ENCODE results near the gene SMYD1.

Gene SMYD1

GRCh38 chr2:88144271-88144670 lies 76.6 kb downstream of the SMYD1 start:
- no peak overlapping the region for H3K27ac ChIP-seq (replicated peaks; ENCODE audit: low read length)
- H2AK5ac ChIP-seq (ENCODE audit: low read depth, low read length) = no peak overlapping the region
- DNase-seq (ENCODE audit: low spot score) = no peak
- H4K91ac ChIP-seq (ENCODE audit: low read depth, low read length, poor library complexity) = no peak overlapping the region
- no peak overlapping the region for H2AFZ ChIP-seq (ENCODE audit: low read length)
- H3K18ac ChIP-seq (ENCODE audit: low read length) = no peak overlapping the region
- H3K79me1 ChIP-seq (ENCODE audit: low read depth, low read length) = no peaks in the 10 kb centered on the region
- H3K4me3 ChIP-seq (ENCODE audit: low read length in 2 of 2) = no peak overlapping the region
- no peak overlapping the region for H4K8ac ChIP-seq (ENCODE audit: low read depth, low read length)
- no CpG with 5 or more reads among the region's 1 CpG for WGBS, 2 donors (ENCODE audit: extremely low coverage in 2 of 2, insufficient read length in 2 of 2, insufficient replicate concordance in 1 of 2)
- no peak overlapping the region for H2BK12ac ChIP-seq (ENCODE audit: low read length)
- H3K4me2 ChIP-seq (ENCODE audit: insufficient read depth, low read length, poor library complexity, severe bottlenecking) = no peak overlapping the region
- no peaks in the 10 kb centered on the region for H3K27me3 ChIP-seq (ENCODE audit: control insufficient read depth in 3 of 3, insufficient read depth in 3 of 3, low read depth in 1 of 3, low read length in 3 of 3)
- H2BK15ac ChIP-seq (ENCODE audit: low read length) = no peak overlapping the region
- H3K4ac ChIP-seq (ENCODE audit: low read length) = no peak overlapping the region
- no peak overlapping the region for H3K14ac ChIP-seq (ENCODE audit: low read length)
- H3K4me1 ChIP-seq (ENCODE audit: control insufficient read depth in 2 of 2, insufficient read depth in 1 of 2, low read depth in 1 of 2, low read length in 2 of 2) = no peaks in the 10 kb centered on the region
- peaks cover 0 to 3% of the 10 kb centered on the region in 2 donors for H3K9me3 ChIP-seq (replicated peaks in 1 of 2; ENCODE audit: control insufficient read depth in 2 of 2, insufficient read depth in 1 of 2, low read depth in 1 of 2, low read length in 2 of 2)
- H2BK5ac ChIP-seq (ENCODE audit: low read length) = no peak overlapping the region
- H2BK120ac ChIP-seq (ENCODE audit: low read depth, low read length) = no peak overlapping the region
- H3K36me3 ChIP-seq (replicated peaks in 1 of 2; ENCODE audit: control insufficient read depth in 2 of 2, insufficient read depth in 2 of 2, low read length in 2 of 2) = no peaks in the 10 kb centered on the region
- H3K9ac ChIP-seq (ENCODE audit: low read depth, low read length, poor library complexity) = no peak overlapping the region
- H3K23ac ChIP-seq (ENCODE audit: low read depth, low read length, poor library complexity) = no peak overlapping the region

- no peak for DNase-seq (ENCODE audit: low spot score)
- Histone ChIP-seq H3K27me3 (ENCODE audit: control insufficient read depth in 3 of 3, insufficient read depth in 3 of 3, low read depth in 1 of 3, low read length in 3 of 3) (no peaks in the 10 kb centered on the region), H3K9ac (ENCODE audit: low read depth, low read length, poor library complexity) (no peak overlapping the region), H3K4me1 (ENCODE audit: control insufficient read depth in 2 of 2, insufficient read depth in 1 of 2, low read depth in 1 of 2, low read length in 2 of 2) (no peaks in the 10 kb centered on the region), H3K4me3 (ENCODE audit: low read length in 2 of 2) (no peak overlapping the region), H3K4ac (ENCODE audit: low read length) (no peak overlapping the region), H2BK15ac (ENCODE audit: low read length) (no peak overlapping the region), H2BK5ac (ENCODE audit: low read length) (no peak overlapping the region), H2BK120ac (ENCODE audit: low read depth, low read length) (no peak overlapping the region), H3K4me2 (ENCODE audit: insufficient read depth, low read length, poor library complexity, severe bottlenecking) (no peak overlapping the region), H2BK12ac (ENCODE audit: low read length) (no peak overlapping the region), H3K9me3 (replicated peaks in 1 of 2; ENCODE audit: control insufficient read depth in 2 of 2, insufficient read depth in 1 of 2, low read depth in 1 of 2, low read length in 2 of 2) (peaks cover 0 to 3% of the 10 kb centered on the region in 2 donors), H3K18ac (ENCODE audit: low read length) (no peak overlapping the region), H3K27ac (replicated peaks; ENCODE audit: low read length) (no peak overlapping the region), H3K14ac (ENCODE audit: low read length) (no peak overlapping the region), H3K23ac (ENCODE audit: low read depth, low read length, poor library complexity) (no peak overlapping the region), H3K36me3 (replicated peaks in 1 of 2; ENCODE audit: control insufficient read depth in 2 of 2, insufficient read depth in 2 of 2, low read length in 2 of 2) (no peaks in the 10 kb centered on the region), H4K91ac (ENCODE audit: low read depth, low read length, poor library complexity) (no peak overlapping the region), H4K8ac (ENCODE audit: low read depth, low read length) (no peak overlapping the region), H2AK5ac (ENCODE audit: low read depth, low read length) (no peak overlapping the region), H3K79me1 (ENCODE audit: low read depth, low read length) (no peaks in the 10 kb centered on the region), H2AFZ (ENCODE audit: low read length) (no peak overlapping the region)
- WGBS, 2 donors (ENCODE audit: extremely low coverage in 2 of 2, insufficient read length in 2 of 2, insufficient replicate concordance in 1 of 2) = no CpG with 5 or more reads among the region's 10 CpGs
Measured at GRCh38 chr2:88144914-88145497, 77.4 kb downstream of the SMYD1 start.

GRCh38 chr2:88146590-88146989 lies 79.0 kb downstream of the SMYD1 start:
- Histone ChIP-seq H3K23ac (ENCODE audit: low read depth, low read length, poor library complexity) (no peak overlapping the region), H3K4me3 (ENCODE audit: low read length in 2 of 2) (no peak overlapping the region), H4K8ac (ENCODE audit: low read depth, low read length) (no peak overlapping the region), H4K91ac (ENCODE audit: low read depth, low read length, poor library complexity) (no peak overlapping the region), H3K14ac (ENCODE audit: low read length) (no peak overlapping the region), H3K27ac (replicated peaks; ENCODE audit: low read length) (no peak overlapping the region), H3K9ac (ENCODE audit: low read depth, low read length, poor library complexity) (no peak overlapping the region), H3K18ac (ENCODE audit: low read length) (no peak overlapping the region), H2AFZ (ENCODE audit: low read length) (no peak overlapping the region), H2AK5ac (ENCODE audit: low read depth, low read length) (no peak overlapping the region), H3K27me3 (ENCODE audit: control insufficient read depth in 3 of 3, insufficient read depth in 3 of 3, low read depth in 1 of 3, low read length in 3 of 3) (no peaks in the 10 kb centered on the region), H2BK120ac (ENCODE audit: low read depth, low read length) (no peak overlapping the region), H2BK12ac (ENCODE audit: low read length) (no peak overlapping the region), H2BK15ac (ENCODE audit: low read length) (no peak overlapping the region), H3K4me2 (ENCODE audit: insufficient read depth, low read length, poor library complexity, severe bottlenecking) (no peak overlapping the region), H3K4ac (ENCODE audit: low read length) (no peak overlapping the region), H3K9me3 (replicated peaks in 1 of 2; ENCODE audit: control insufficient read depth in 2 of 2, insufficient read depth in 1 of 2, low read depth in 1 of 2, low read length in 2 of 2) (peaks cover 0 to 3% of the 10 kb centered on the region in 2 donors), H3K4me1 (ENCODE audit: control insufficient read depth in 2 of 2, insufficient read depth in 1 of 2, low read depth in 1 of 2, low read length in 2 of 2) (no peaks in the 10 kb centered on the region), H2BK5ac (ENCODE audit: low read length) (no peak overlapping the region), H3K79me1 (ENCODE audit: low read depth, low read length) (no peaks in the 10 kb centered on the region), H3K36me3 (replicated peaks in 1 of 2; ENCODE audit: control insufficient read depth in 2 of 2, insufficient read depth in 2 of 2, low read length in 2 of 2) (no peaks in the 10 kb centered on the region)
- no peak for DNase-seq (ENCODE audit: low spot score)

- no peak overlapping the region for H3K18ac ChIP-seq (ENCODE audit: low read length)
- no peak overlapping the region for H2BK15ac ChIP-seq (ENCODE audit: low read length)
- no peak overlapping the region for H3K4me2 ChIP-seq (ENCODE audit: insufficient read depth, low read length, poor library complexity, severe bottlenecking)
- no peak overlapping the region for H2BK5ac ChIP-seq (ENCODE audit: low read length)
- no peak overlapping the region for H3K27ac ChIP-seq (replicated peaks; ENCODE audit: low read length)
- no CpG with 5 or more reads among the region's 2 CpGs for WGBS, 2 donors (ENCODE audit: extremely low coverage in 2 of 2, insufficient read length in 2 of 2, insufficient replicate concordance in 1 of 2)
- H3K36me3 ChIP-seq (replicated peaks in 1 of 2; ENCODE audit: control insufficient read depth in 2 of 2, insufficient read depth in 2 of 2, low read length in 2 of 2) = no peaks in the 10 kb centered on the region
- H3K9me3 ChIP-seq (replicated peaks in 1 of 2; ENCODE audit: control insufficient read depth in 2 of 2, insufficient read depth in 1 of 2, low read depth in 1 of 2, low read length in 2 of 2) = peaks cover 0 to 3% of the 10 kb centered on the region in 2 donors
- H2AK5ac ChIP-seq (ENCODE audit: low read depth, low read length) = no peak overlapping the region
- H4K91ac ChIP-seq (ENCODE audit: low read depth, low read length, poor library complexity) = no peak overlapping the region
- no peaks in the 10 kb centered on the region for H3K27me3 ChIP-seq (ENCODE audit: control insufficient read depth in 3 of 3, insufficient read depth in 3 of 3, low read depth in 1 of 3, low read length in 3 of 3)
- no peak overlapping the region for H3K9ac ChIP-seq (ENCODE audit: low read depth, low read length, poor library complexity)
- no peaks in the 10 kb centered on the region for H3K4me1 ChIP-seq (ENCODE audit: control insufficient read depth in 2 of 2, insufficient read depth in 1 of 2, low read depth in 1 of 2, low read length in 2 of 2)
- H2BK12ac ChIP-seq (ENCODE audit: low read length) = no peak overlapping the region
- H2BK120ac ChIP-seq (ENCODE audit: low read depth, low read length) = no peak overlapping the region
- no peak for DNase-seq (ENCODE audit: low spot score)
- H3K14ac ChIP-seq (ENCODE audit: low read length) = no peak overlapping the region
- no peak overlapping the region for H4K8ac ChIP-seq (ENCODE audit: low read depth, low read length)
- no peak overlapping the region for H3K4ac ChIP-seq (ENCODE audit: low read length)
- no peaks in the 10 kb centered on the region for H3K79me1 ChIP-seq (ENCODE audit: low read depth, low read length)
- no peak overlapping the region for H3K4me3 ChIP-seq (ENCODE audit: low read length in 2 of 2)
- peak overlapping the region; percentile 6 for H3K23ac ChIP-seq (ENCODE audit: low read depth, low read length, poor library complexity)
- H2AFZ ChIP-seq (ENCODE audit: low read length) = no peak overlapping the region
Measured at GRCh38 chr2:88147145-88147544, 79.5 kb downstream of the SMYD1 start.
